ENCODE measurements around the gene SUPT4H1.

Gene SUPT4H1

DNA sequence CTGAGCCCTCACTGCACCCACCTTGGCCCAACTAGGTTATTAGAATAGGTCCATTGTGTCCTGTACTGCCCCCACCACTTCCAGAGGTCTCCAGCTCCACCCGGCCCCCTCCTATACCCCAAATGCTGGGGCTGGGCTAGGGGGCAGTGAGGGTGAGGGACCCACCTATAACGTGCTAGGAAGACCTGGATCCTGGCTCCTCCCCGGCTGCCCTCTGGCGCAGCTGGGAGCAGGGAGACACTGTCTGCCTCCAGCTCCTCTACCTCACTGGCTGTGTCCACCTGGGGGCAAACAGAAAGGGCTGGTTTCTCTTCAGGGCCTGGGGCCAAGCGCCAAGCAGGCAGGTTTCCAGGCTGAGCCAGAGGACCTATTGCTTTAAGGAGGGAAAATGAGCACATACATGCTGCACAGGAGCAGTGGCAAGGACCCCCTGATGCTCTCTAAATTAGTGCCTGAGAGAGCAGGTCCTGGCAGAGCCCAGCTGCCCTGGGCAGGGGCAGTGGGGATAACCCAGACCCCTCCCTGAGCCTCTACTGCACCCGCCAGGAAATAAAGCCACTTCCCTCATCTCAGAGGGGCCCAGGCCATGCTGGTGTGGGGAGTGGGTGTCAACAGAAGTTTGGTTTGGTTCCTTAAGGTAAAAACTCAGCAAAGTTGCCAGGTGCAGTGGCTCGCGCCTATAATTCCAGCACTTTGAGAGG is 35.6 kb downstream of the SUPT4H1 start:
- DNase-seq = no peak

DNA sequence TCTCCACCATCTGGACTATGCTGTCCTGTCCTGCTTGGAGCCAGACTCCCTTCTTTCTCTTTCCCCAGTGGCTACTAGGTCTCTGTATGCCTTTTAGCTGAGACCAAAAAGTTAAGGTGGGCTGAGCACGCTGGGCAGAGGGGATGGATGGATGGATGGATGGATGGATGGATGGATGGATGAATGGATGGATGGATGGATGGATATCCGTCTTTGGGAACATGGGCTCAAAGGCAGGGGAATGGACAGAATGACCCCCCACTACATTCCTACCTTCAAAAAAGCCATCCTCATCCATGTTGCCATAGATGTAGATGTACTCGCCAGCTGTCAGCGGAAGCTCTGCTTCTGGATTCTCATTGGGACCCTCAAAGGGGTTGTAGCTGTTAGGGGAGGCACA is 36.3 kb downstream of the SUPT4H1 start:
- DNase-seq = no peak

DNA sequence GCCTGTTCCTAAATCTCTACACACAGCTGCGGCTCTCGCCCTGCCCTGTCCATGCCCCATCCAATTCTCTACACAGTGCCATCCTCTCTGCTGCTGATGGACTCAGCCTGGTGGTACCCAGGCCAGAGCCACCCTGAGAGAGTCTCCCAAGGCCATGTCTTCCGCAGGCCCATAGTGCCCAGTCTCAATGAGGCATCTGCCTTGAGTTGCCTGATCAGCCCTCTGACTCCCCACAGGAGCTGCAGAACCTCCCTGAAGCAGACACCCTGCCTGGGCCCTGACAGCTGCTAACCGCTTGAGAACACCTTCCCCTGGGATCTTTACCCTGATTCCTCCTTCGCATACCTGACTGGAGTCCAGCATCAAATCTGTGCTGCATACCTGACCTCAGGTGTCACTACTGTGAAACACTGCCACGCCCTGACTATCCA is 36.7 kb downstream of the SUPT4H1 start:
- DNase-seq = no peak

DNA sequence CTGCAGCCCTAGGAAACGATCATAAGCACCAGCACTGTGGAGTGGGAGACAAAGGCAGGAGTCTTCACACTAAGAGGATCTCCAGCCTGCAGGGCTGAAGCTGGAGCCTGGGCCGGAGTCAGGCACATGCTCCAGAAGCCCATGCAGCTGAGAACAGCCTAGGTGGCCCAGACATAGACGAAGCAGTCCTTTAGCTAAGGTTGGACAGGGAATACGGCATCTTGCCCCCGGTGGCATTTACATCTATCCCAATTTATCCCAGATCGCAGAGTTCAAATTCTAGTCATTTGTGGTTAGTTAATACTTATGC is 37.3 kb downstream of the SUPT4H1 start:
- no peak for DNase-seq

DNA sequence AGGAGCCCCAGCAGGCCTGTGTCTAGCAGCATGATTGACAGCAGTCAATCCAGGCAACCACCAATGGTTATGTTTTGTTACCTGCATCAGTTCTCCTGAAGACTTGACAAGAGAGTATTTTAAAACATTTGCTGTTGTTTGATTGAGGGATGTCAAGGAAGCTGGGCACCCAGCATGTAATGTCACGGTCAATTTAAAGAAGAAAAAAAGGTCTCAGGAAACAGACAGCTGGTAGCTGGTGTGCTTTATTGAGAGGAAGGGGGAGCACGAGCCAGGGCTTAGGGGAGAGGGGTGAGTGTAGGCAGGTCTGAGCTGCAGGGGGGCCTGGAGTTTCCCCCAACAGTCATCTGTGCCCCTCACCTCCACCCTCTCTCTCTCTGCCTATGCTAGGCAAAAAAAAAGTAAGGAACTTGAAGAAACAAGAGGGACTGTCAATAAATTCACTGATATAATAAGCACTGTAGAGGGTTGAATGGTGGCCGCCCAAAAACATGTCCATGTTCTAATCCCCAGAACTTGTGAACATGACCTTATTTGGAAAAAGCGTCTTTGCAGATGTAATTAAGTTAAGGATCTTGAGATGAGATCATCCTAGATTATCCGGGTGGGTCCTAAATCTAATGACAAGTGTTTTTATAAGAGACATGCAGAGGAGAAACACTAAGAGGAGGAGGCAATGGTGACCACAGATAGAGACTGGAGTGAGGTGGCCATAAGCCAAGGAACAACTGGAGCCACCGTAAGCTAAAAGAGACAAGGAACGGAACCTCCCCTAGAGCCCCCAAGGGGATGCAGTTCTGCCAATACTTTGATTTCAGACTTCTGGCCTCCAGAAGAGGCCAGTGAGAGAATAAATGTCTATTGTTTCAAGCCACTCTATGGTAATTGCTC is 37.9 kb downstream of the SUPT4H1 start:
- DNase-seq = no peak

DNA sequence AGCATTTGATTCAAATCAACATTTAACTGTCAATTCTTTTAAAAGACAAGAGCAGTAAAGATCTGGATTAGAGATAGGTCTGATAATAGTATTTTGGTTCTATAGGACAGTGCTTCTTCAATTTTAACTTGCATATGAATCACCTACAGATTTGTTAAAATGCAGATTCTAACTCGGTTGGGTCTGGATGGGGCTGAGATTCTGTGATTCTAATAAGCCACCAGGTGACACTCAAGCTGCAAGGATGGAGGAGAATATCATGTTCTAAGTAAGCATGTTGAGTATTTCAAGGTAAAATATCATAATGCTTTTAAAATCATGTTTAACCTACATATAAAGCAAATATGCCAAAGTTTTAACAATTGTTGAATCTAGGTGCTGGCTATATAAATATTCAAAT is 39.2 kb downstream of the SUPT4H1 start:
- no peak for DNase-seq

DNA sequence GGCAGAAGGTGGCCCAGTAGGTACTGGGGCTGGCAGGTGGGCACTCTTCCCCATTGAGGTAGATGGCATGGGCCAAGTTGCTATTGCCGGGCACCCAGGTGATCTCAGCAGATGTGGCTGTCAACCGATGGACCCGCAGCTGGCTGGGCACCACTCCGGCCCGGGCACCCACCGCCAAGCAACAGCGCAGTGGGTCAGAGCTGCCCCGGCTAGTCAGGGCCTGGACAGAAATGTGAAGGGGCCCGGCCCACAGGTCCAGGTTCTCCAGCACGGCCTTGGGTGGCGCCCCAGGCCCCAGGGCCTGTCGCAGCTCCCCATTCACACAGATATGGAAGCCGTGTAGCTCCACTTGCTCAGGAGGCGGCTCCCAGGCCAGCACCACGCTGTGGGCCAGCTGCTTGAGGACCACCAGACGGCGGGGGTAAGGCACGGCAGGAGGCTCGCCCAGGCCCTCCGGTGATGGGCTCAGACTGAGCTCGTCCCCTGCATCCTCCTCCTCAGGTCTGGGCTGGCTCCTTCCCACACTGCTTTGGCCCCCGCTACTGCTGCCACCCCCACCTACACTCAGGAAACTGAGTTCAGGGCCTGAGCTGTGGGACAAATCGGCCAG is 39.9 kb downstream of the SUPT4H1 start:
- DNase-seq = no peak

DNA sequence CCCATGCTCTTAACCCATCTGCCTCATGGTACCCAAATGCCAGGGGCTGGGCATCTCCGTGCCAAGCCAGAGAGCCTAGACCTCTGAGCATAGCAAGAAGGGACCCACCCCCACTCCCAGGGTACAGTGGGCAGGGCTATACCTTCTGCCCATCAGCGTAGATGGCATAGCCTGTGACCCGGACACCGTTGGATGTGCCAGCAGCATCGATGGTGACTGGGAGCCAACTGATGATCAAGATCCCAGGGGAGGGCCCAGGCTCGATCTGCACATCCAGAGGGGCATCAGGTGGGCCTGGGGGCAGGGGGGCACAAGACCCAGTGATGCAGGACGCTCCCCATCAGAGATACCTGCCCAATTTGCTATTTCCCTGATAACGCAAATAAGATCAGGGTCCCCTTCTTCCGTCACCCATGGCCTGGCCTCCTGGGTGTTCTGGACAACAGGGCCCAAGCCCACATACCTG is 40.5 kb downstream of the SUPT4H1 start:
- DNase-seq = no peak

DNA sequence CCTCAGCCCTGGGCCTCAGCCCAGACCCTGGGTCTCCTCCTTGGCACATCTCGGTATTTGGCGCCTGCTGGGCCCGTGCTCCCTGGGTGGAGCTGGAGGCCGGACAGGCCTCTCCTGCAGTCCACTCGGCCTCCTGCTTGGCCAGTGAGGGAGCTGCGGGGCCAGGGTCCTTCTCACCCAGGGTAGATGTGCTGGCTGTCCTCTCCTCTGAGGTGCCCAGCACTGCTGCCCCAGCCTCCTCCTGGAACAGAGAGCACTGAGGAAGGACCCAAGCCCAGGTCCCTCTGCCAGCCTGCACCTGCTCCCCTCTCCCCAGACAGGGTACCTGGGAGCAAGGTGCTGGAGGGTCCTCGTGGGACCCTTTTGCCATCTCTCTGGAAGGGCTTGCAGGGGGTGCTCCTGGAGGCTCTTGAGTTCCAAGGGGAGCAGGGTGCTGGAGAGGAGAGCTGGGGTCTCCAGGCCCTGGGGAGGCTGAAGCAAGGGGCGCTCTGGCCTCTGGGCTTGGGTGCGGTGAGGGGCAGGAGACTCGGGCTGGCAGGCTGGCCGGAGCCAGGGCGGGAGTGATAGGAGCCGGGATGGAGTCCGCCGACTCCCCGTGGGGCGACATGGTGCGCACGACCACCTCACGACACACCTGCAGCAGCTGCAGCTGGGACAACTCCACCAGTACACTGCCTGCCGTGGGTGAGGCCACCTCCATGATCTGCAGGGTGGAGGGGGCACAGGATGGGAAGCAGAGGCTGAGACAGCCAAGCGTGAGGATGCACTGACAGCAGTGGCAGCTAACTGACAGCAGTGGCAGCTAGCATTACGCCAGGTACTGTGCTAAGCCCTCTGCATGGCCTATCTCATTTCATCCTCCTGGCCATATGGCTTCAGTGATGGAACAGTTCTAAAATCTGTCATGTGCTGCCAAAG is 41.2 kb downstream of the SUPT4H1 start:
- no peak for DNase-seq

DNA sequence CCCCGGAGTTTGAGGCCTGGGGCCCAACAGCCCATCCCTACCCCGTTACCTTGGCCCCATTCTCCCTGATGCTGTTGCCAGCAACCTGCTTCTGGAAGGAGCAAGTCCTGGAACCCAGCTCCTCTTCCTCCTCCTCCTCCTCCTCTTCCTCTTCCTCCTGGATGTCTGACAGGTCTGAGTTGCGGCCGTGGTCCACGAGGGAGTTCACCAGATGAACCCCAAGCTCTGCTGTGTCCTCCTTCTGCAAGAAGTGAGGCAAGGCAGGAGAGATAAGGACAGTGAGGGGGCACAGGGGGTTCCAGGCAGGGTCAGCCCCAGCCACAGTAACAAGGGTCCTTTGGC is 42.1 kb downstream of the SUPT4H1 start:
- no peak for DNase-seq

DNA sequence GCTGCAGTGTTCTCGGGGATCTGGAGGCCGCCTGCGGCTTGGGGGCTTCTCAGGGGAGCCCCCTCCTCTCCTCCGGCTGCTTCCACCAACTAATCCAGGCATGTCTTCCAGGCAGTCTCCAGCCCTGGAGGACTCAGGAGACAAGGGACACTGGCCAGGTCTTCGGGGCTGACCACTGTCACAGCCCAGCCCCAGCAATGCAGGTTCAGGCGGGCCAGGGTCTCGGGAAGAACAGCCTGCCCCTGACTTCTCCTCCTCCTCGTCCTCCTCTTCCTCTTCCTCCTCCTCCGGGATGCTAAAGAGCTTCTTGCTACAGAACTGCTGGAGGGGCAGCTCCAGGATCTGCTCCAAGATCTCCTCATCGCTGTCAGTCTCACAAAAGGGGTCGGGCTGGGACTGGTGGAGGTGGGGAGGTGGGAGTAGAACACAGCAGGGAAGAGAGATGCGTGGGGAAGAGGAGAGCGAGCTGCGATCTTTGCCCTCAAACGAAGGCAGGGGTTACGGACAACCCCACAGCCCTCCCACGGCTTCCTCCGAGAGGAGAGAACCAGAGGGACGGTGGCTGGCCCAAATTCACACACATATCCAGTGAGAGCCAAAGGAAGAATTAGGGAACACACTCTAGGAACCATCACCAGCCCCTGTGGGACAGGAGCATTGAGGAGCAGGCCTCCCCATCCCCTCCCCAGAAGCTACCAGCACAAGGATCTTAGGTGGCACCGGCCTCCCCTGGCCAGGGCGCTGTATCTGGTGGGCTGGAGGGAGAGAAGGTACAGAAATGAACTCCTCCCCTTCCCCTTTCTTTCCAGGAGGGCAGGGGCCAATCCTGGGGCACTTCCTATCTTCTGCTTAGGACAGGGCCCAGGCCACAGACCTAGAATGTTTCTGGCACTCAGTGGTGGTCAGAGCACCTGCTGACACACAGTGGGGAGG is 42.8 kb downstream of the SUPT4H1 start:
- DNase-seq = no peak

DNA sequence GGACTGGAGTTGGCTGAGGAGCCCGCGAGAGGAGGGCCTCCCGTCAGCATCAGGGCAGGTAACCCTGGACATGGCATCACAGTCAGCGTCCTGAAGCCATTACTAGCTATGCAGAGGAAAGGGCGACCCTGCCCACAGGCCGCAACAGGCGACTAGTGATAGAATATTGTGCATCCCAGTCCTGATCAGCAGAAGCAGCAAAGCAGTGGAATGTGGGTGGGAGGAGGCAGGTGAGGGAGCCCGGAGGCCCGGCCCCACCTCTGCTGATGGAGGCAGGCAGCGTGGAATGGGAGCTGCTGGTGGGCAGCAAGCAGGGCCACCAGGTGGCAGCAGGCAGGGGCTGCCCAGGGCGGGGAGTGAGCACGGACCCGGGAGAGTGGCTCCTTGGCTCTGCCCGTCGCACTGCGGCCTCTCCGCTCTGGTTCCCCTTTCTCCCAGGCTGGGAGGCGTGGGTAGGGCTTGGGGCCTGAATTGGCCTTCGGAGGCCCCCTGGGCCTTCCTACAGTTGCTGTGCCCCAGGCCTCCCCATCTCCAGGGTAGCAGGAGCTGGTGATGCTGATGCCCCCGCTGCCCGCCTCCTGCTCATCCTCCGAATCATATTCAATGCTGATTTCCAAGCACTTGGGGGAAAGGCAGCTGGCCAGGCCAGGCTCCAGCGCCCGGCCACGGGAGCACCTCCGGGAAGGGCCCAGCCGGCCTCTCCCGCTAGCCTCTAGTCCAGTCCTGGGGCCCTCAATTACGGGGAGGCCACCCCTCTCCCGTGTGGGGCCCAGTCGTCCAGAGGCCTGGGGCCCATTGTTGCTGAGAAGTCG is 43.6 kb downstream of the SUPT4H1 start:
- no peak for DNase-seq

DNA sequence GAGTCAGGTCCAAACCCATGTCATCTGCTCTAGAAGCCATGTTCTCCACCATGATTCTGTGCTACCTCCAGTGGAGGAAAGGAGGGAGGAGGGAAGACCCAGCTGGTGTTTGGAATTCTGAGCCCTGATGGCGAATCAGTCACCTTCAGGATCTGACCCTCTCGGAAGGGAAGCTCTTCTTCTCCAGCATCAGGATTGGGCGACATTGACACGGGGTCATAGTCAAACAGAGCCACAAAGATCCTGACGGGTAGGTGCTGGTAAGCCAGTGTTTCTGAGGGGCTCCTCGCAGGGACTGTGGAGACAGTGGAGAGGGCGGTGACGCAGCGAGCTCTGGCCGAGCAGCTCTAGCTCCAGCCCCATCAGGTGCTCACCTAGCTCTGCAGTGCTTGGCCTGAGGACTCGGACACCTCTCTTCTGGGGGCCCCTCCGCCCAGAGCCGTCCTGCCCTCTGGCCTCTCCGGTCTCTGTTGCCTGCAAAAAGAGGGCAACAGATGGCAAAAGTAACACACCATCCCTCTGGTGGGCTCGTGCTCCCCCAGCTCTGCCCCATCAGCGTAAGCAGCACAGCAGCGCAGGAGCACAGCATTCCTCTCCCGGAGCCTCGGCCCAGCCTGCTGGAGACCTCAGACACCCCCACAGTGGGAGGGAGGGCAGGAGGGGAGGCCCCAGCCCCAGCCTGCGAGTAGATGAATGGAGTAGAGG is 44.4 kb downstream of the SUPT4H1 start:
- no peak for DNase-seq

DNA sequence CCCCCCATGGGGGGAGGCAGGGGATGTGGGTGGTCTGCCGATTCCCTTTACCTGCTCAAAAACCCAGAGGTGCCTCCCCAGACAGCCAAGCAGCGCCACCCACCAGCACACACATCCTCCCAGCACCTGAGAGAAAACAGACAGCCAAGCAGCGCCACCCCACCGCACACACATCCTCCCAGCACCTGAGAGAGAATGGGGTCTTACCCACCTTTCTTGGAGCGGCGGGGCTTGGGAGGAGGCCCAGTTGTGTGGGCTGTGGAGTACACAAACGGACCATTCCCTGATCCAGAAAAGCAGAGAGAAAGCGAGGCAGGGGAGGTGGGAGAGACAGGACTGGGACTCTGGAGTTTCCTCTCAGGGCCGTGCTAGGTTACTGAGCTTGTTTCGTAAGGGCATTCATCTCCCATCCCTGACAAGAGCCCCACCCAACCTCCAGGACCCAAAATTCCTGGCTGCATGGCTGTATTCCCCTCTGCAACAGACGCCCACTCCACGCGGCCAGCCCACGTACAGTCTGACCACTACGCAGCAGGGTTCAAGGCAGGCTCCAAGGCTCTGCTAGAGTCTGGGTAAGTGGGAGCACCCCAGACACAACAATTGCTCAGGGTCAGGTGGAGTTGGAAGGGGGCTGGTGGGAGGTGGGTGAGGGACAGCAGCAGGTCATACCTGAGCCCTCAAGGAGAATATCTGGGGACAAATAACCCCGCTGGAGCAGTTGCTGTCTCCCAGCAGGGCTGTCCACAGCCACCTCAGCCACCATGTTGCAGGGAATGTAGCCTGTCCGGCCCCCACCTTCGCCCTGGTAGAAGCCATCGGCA is 45.7 kb downstream of the SUPT4H1 start:
- DNase-seq = no peak

DNA sequence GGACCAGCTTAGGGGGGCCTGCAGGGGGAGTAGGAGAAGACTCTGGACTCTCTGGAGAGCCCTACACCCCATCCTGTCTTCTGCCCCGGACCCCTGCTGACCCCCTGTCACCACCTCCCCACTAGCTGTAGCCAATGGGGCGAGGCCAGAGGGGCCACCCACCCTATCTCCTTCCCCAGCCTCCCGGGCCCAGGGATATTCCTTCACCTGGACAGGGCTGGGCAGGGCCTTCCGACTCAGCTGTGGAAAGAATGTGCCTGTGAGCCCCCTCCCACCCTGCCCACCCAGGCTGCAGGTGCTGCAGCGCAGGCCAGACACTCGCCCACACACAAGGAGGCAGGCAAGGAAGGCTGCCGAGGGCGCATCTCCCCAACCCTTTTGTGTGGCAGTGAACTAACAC is 46.4 kb downstream of the SUPT4H1 start:
- DNase-seq = no peak

DNA sequence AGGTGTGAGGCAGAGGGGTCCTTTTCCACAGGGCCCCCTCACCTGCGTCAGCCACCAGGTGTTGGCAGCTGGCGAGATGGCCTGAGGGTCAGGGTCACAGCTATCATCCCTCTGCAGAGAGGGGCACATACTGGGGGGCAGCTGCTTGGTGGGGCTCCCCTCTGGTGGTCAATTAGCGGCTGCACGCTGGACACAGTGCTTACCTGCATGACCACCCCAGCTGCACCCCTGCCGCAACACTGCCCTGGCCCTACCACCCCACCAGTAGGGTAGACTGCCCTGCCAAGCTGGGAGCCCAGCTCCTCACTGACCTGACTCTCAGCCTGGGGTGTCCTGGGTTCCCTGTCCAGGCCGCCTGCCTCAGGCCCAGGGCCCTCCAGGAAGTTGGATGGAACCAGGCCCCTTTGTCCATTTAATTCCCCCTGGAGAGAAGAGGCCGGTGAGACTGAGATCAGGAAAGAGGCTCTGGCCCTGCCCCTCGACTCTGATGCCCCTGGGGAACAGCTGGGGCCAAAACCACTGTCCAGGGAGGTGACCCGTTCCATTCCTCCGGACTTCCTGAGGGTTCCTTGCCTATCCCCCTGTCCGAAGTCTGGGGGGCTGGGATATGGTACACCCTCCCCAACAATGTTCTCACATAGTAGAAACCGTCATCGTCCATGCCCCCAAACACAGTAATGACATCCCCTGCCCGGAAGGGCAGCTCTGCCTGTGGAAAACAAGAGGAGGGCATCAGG is 47.1 kb downstream of the SUPT4H1 start:
- no peak for DNase-seq

DNA sequence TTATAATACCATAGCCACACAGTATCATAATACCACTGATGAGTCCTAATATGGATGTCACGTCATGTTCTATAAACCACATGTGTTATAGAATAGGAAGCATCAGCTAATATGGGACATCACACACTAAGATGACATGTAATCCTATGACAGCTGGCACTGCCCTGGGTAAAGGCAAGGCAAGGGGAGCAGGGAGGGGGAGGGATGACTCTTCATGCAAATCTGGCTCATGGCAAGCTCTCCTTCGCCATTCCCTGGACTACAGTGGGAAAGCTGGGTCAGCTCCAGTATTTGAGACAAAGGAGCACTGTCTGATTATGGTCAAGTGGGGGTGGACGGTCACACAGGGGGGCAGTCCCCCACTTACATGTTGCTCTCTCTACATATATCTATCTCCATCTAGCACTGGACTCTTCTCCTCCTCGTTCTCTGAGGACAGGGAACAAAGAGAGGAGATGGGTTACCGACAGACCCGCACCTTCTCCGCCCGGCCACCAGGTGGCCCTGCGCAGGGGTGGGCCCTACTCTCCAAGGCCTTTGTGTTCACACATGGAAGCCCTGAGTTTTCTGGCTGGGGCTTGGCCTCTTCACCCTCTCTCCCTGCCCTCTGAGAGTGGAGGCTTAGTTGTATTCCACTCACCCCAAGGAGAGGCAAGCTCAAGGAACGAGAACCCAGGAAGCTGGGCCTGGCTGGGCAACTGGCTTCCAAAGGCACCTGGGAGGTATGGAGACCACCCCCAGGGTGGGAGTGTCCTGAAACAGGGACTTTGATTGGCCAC is 47.8 kb downstream of the SUPT4H1 start:
- no peak for DNase-seq
